Right atrium auricular region (tissue), 2 donors: ENCODE data around the gene ACAP2. TPM values are rescaled to one million over a fixed set of nuclear protein-coding genes. Genes with fewer than 3 reads are reported as not detected.
"Not testable (repeated sequence)": the region's sequence is repeated elsewhere in the genome, so short reads cannot be mapped to it uniquely, and the experiment has no call there.

Experiments used
- DNase-seq: peaks from one replicate; pipeline ENCODE4 v3.0.0-alpha.2; 2019; ENCODE audit warnings: low spot score
- H3K27ac ChIP-seq, 2 donors: fragments of 200-600 bp; sonication (generic); 1 replicate in 1 of 2; 2 replicates in 1 of 2; pipeline ENCODE4 v1.5.1; 2016 to 2019
- H3K27me3 ChIP-seq, 2 donors: fragments of 200-600 bp; sonication (generic); one replicate each; pipeline versions ENCODE4 v1.5.1 to v1.6.0; 2017 to 2019
- H3K36me3 ChIP-seq: fragments of 200-600 bp; sonication (generic); one replicate; pipeline ENCODE4 v1.5.1; 2016
- H3K4me1 ChIP-seq, 2 donors: fragments of 200-600 bp; sonication (generic); one replicate each; pipeline versions ENCODE4 v1.5.1 to v1.6.0; 2017 to 2019
- H3K4me3 ChIP-seq, 2 donors: fragments of 200-600 bp; sonication (generic); 1 replicate in 1 of 2; 2 replicates in 1 of 2; pipeline ENCODE4 v1.5.1; 2017 to 2019; ENCODE audit warnings: mild to moderate bottlenecking in 1 of 2, moderate library complexity in 1 of 2
- H3K9me3 ChIP-seq, 2 donors: fragments of 200-600 bp; sonication (generic); one replicate each; pipeline ENCODE4 v1.5.1; 2019
- CTCF ChIP-seq, 2 donors: fragments of 200-600 bp; sonication (generic); IDR thresholded peaks; one replicate each; pipeline ENCODE4 v1.5.1; 2019; ENCODE audit warnings: antibody characterized with exemption in 2 of 2
- total RNA-seq, 2 donors: library from RNA; depleted of rRNA; stranded (reverse); fragments of >200 nt; gene quantifications; one replicate each; pipeline ENCODE4 v1.1.0, GENCODE V29; 2016

ACAP2 gene
- 10 to 100 TPM; 17.8 to 18.9 TPM for total RNA-seq

GRCh38 chr3:195442573-195443390 is at the start of gene ACAP2:
ACAP2 (minus strand) TSS chr3:195443020; CDS start chr3:195442847, 173 bp downstream.
- H3K9me3 ChIP-seq: no peaks in the 10 kb centered on the region
- H3K27ac ChIP-seq: peak within 1 kb of the TSS; percentile 97
- H3K4me1 ChIP-seq: peaks cover 0 to 26% of the 10 kb centered on the region in 2 donors
- peak; percentile 99 for DNase-seq
- H3K4me3 ChIP-seq: peak within 1 kb of the TSS; percentile 88 to 100
- H3K36me3 ChIP-seq: no peaks in the 10 kb centered on the region
- no peaks in the 10 kb centered on the region for H3K27me3 ChIP-seq
- TF ChIP-seq CTCF (IDR thresholded peaks at IDR 0.05): no peak

- H3K27ac ChIP-seq: no peak overlapping the region
- no peaks in the 10 kb centered on the region for H3K27me3 ChIP-seq
- DNase-seq: no peak
- H3K36me3 ChIP-seq: no peaks in the 10 kb centered on the region
- no peaks in the 10 kb centered on the region for H3K4me1 ChIP-seq
- H3K9me3 ChIP-seq: no peaks in the 10 kb centered on the region
- TF ChIP-seq CTCF (IDR thresholded peaks at IDR 0.05): no peak
- H3K4me3 ChIP-seq: no peak overlapping the region
These were observed 32.8 kb upstream of the ACAP2 start for GRCh38 chr3:195475614-195476013.

GRCh38 chr3:195475116-195475515 is 32.3 kb upstream of the ACAP2 start:
- not testable (repeated sequence) for H3K27me3 ChIP-seq, H3K9me3 ChIP-seq, H3K4me1 ChIP-seq, H3K4me3 ChIP-seq, H3K36me3 ChIP-seq, H3K27ac ChIP-seq, DNase-seq

- TF ChIP-seq CTCF (IDR thresholded peaks at IDR 0.05): no peak
- no peak for DNase-seq
- no peaks in the 10 kb centered on the region for H3K27me3 ChIP-seq
- no peak overlapping the region for H3K4me3 ChIP-seq
- H3K9me3 ChIP-seq: no peaks in the 10 kb centered on the region
- H3K27ac ChIP-seq: no peak overlapping the region
- no peaks in the 10 kb centered on the region for H3K36me3 ChIP-seq
- H3K4me1 ChIP-seq: no peaks in the 10 kb centered on the region
These were observed 26.0 kb upstream of the ACAP2 start for GRCh38 chr3:195468841-195469240.

- H3K27ac ChIP-seq: no peak overlapping the region
- DNase-seq: no peak
- H3K4me1 ChIP-seq: no peaks in the 10 kb centered on the region
- H3K27me3 ChIP-seq: no peaks in the 10 kb centered on the region
- H3K36me3 ChIP-seq: no peaks in the 10 kb centered on the region
- no peaks in the 10 kb centered on the region for H3K9me3 ChIP-seq
- no peak overlapping the region for H3K4me3 ChIP-seq
- TF ChIP-seq CTCF (IDR thresholded peaks at IDR 0.05): no peak
These were observed 25.6 kb upstream of the ACAP2 start for GRCh38 chr3:195468391-195468776.

GRCh38 chr3:195467641-195468390 is 25.0 kb upstream of the ACAP2 start:
- no peak for TF ChIP-seq CTCF (IDR thresholded peaks at IDR 0.05)
- Histone ChIP-seq H3K9me3 (no peaks in the 10 kb centered on the region), H3K4me1 (no peaks in the 10 kb centered on the region), H3K27ac (no peak overlapping the region), H3K36me3 (no peaks in the 10 kb centered on the region), H3K4me3 (no peak overlapping the region), H3K27me3 (no peaks in the 10 kb centered on the region)
- no peak for DNase-seq
